GM23248 (cell line): ENCODE results near the gene TCTN2.

Source experiments
- EZH2 ChIP-seq: fragments of 200-600 bp; sonication (generic); IDR thresholded peaks from 2 replicates; pipeline ENCODE4 v1.6.1; 2018; ENCODE audit warnings: antibody characterized with exemption, mild to moderate bottlenecking; ENCODE audit not compliant: insufficient read depth, poor library complexity, severe bottlenecking
- EZH2phosphoT487 ChIP-seq: fragments of 200-600 bp; sonication (generic); IDR thresholded peaks from 2 replicates; pipeline ENCODE4 v1.6.1; 2018; ENCODE audit warnings: antibody characterized with exemption, moderate library complexity, mild to moderate bottlenecking, low read depth; ENCODE audit not compliant: insufficient read depth

GRCh38 chr12:123686636-123687190, 15.8 kb downstream of the TCTN2 start:
- TF ChIP-seq EZH2 (no peak), EZH2phosphoT487 (no peak)
